Lung (tissue), 12 donors: ENCODE data around the gene KRTAP10-2. TPM values are rescaled to one million over a fixed set of nuclear protein-coding genes. Genes with fewer than 3 reads are reported as not detected.

Source experiments
- ATAC-seq: fragments of 200-7000 bp; cut with Tn5 transposase; one replicate; pipeline ENCODE4 v1.9.1; 2020; ENCODE audit warnings: moderate number of reproducible peaks; ENCODE audit not compliant: insufficient read depth, low FRiP score
- DNase-seq, 3 donors: peaks; one replicate each; pipeline ENCODE4 v3.0.0-alpha.2; 2013 to 2017
- H3K27ac ChIP-seq, 2 donors: one replicate each; pipeline ENCODE4 v1.5.1; 2013; ENCODE audit warnings: mild to moderate bottlenecking in 2 of 2, moderate library complexity in 2 of 2, control low read depth in 1 of 2, inconsistent platforms in 1 of 2, low read depth in 1 of 2, low read length in 1 of 2
- H3K27me3 ChIP-seq, 3 donors: one replicate each; pipeline ENCODE4 v1.5.1; 2013; ENCODE audit warnings: low read length in 2 of 3; ENCODE audit not compliant: control insufficient read depth in 3 of 3, insufficient read depth in 3 of 3
- H3K36me3 ChIP-seq, 4 donors: one replicate each; pipeline ENCODE4 v1.5.1; 2013; ENCODE audit warnings: low read length in 4 of 4, mild to moderate bottlenecking in 1 of 4, moderate library complexity in 1 of 4; ENCODE audit not compliant: control insufficient read depth in 4 of 4, insufficient read depth in 4 of 4
- H3K4me1 ChIP-seq, 5 donors: one replicate each; pipeline ENCODE4 v1.5.1; 2013; ENCODE audit warnings: low read length in 5 of 5, mild to moderate bottlenecking in 2 of 5, moderate library complexity in 1 of 5; ENCODE audit not compliant: control insufficient read depth in 5 of 5, insufficient read depth in 5 of 5
- H3K4me3 ChIP-seq: one replicate; pipeline ENCODE4 v1.5.1; 2013; ENCODE audit warnings: mild to moderate bottlenecking, control low read depth, moderate library complexity
- H3K9ac ChIP-seq, 2 donors: one replicate each; pipeline ENCODE4 v1.5.1; 2013; ENCODE audit warnings: low read length in 2 of 2, control low read depth in 1 of 2; ENCODE audit not compliant: insufficient read depth in 1 of 2
- H3K9me3 ChIP-seq, 4 donors: one replicate each; pipeline ENCODE4 v1.5.1; 2013; ENCODE audit warnings: low read length in 3 of 4, mild to moderate bottlenecking in 1 of 4, moderate library complexity in 1 of 4; ENCODE audit not compliant: control insufficient read depth in 4 of 4, insufficient read depth in 3 of 4
- CTCF ChIP-seq: IDR thresholded peaks from 2 replicates; pipeline ENCODE4 v1.5.1; 2012; ENCODE audit warnings: mild to moderate bottlenecking; ENCODE audit errors: control extremely low read depth, extremely low read depth
- WGBS, 2 donors: extraction: QIAGEN DNeasy Blood & Tissue Kit; methylation state at CpG; one replicate each; pipeline ENCODE4 v1.1.7; 2013; 5-methylcytosine and 5-hydroxymethylcytosine counted together
- polyA plus RNA-seq, 2 donors: library from polyadenylated mRNA; stranded (reverse); fragments of 200-250 nt; gene quantifications; one replicate each; pipeline ENCODE4 v1.2.1, GENCODE V29; 2013
- total RNA-seq, 2 donors: library from RNA; depleted of rRNA in 1 of 2; stranded (reverse); fragments of >200 nt in 1 of 2; gene quantifications; one replicate each; pipeline ENCODE4 v1.2.1, GENCODE V29; 2014 to 2021
- donor health status: control.
- donor health status: control.
- donor health status: Bipolar disorder and iron deficiency.
- donor health status: healthy.
- donor health status: DM: yes; HTN: yes; CAD: no.

Gene KRTAP10-2
- total and polyA plus RNA-seq, 4 donors: not detected

GRCh38 chr21:44549525-44550211, 1.6 kb downstream of the KRTAP10-2 start:
- no peak overlapping the region for H3K9ac ChIP-seq
- no peaks in the 10 kb centered on the region for H3K36me3 ChIP-seq
- 79 to 83% methylated on average over 25 of the region's 25 CpGs for WGBS, 2 donors
- H3K27ac ChIP-seq: no peak overlapping the region
- peaks cover 0 to 11% (median 2%) of the 10 kb centered on the region in 4 donors for H3K9me3 ChIP-seq
- TF ChIP-seq CTCF: no peak
- ATAC-seq (no peak), DNase-seq (no peak)
- H3K4me3 ChIP-seq: no peak overlapping the region
- no peaks in the 10 kb centered on the region for H3K27me3 ChIP-seq
- H3K4me1 ChIP-seq: peaks cover 0 to 10% (median 0%) of the 10 kb centered on the region in 5 donors

GRCh38 chr21:44548922-44549321, 2.4 kb downstream of the KRTAP10-2 start:
- Histone ChIP-seq H3K4me1 (peaks cover 0 to 10% (median 0%) of the 10 kb centered on the region in 5 donors), H3K27ac (no peak overlapping the region), H3K4me3 (no peak overlapping the region), H3K27me3 (no peaks in the 10 kb centered on the region), H3K9me3 (peaks cover 0 to 11% (median 3%) of the 10 kb centered on the region in 4 donors), H3K9ac (no peak overlapping the region), H3K36me3 (no peaks in the 10 kb centered on the region)
- 31 to 40% methylated on average over 14 of the region's 14 CpGs for WGBS, 2 donors
- no peak for ATAC-seq
- peak; percentile 31 to 55 (median 43) for DNase-seq
- no peak for TF ChIP-seq CTCF

DNA sequence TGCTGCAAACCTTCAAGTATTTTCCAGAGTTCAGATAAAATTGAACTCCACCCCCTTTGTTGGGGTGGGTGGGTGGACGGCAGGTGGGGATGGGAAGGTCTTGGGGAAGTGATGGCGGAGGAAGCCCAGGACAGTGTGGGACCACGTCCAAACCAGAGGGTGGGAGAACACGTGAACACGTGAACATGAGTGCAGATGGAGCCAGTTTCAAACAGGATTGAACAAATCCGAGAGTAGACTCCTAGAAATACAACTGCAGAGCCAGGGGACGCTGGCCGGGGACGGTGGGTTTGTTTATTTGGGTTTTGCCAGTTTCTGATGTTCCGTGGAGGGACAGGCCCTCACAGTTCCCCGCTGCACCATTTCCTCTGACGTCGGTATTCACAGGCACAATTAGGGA, 2.9 kb downstream of the KRTAP10-2 start:
- Histone ChIP-seq H3K36me3 (no peaks in the 10 kb centered on the region), H3K4me1 (peaks cover 0 to 10% (median 0%) of the 10 kb centered on the region in 5 donors), H3K27ac (no peak overlapping the region), H3K9me3 (peaks cover 0 to 11% (median 3%) of the 10 kb centered on the region in 4 donors), H3K27me3 (no peaks in the 10 kb centered on the region), H3K9ac (no peak overlapping the region), H3K4me3 (no peak overlapping the region)
- no peak for ATAC-seq
- no peak for TF ChIP-seq CTCF
- DNase-seq: peak in 2 of 3 donors; percentile 6 to 16
- 47 to 73% methylated on average over 13 of the region's 13 CpGs for WGBS, 2 donors
